GM19397 (cell line): ENCODE measurements around the gene TEPSIN.
"Not testable (repeated sequence)": the region's sequence is repeated elsewhere in the genome, so short reads cannot be mapped to it uniquely, and the experiment has no call there.

ENCODE experiments used
- ATAC-seq: cut with Tn5 transposase; IDR thresholded peaks from one replicate; pipeline ENCODE4 v1.9.1; 2021; ENCODE audit warnings: mild to moderate bottlenecking, moderate library complexity; ENCODE audit not compliant: unreplicated experiment

TEPSIN gene

GRCh38 chr17:81237591-81238489, 1.0 kb downstream of the TEPSIN start:
- no peak for ATAC-seq

GRCh38 chr17:81236784-81237183, 2.1 kb downstream of the TEPSIN start:
- no peak for ATAC-seq

- ATAC-seq, result no peak
Observed at GRCh38 chr17:81235822-81236740, 2.8 kb downstream of the TEPSIN start.

- ATAC-seq, result no peak
Observed at GRCh38 chr17:81234940-81235821, 3.7 kb downstream of the TEPSIN start.

- ATAC-seq, result no peak
Observed at GRCh38 chr17:81234506-81234855, 4.4 kb downstream of the TEPSIN start.

GRCh38 chr17:81233811-81234505, 4.9 kb downstream of the TEPSIN start:
- ATAC-seq, result no peak

GRCh38 chr17:81233316-81233715, 5.5 kb downstream of the TEPSIN start:
- ATAC-seq, result no peak

- ATAC-seq, result no peak
Observed at GRCh38 chr17:81232616-81233241, 6.1 kb downstream of the TEPSIN start.

GRCh38 chr17:81231766-81232581, 6.9 kb downstream of the TEPSIN start:
- ATAC-seq, result no peak

GRCh38 chr17:81231121-81231645, 7.7 kb downstream of the TEPSIN start:
- no peak for ATAC-seq

- no peak for ATAC-seq
Observed at GRCh38 chr17:81230043-81230820, 8.6 kb downstream of the TEPSIN start.

GRCh38 chr17:81229666-81229920, 9.3 kb downstream of the TEPSIN start:
- no peak for ATAC-seq

GRCh38 chr17:81228834-81229665, 9.8 kb downstream of the TEPSIN start:
- ATAC-seq, result no peak

- no peak for ATAC-seq
Observed at GRCh38 chr17:81228420-81228819, 10.4 kb downstream of the TEPSIN start.

- not testable (repeated sequence) for ATAC-seq
Observed at GRCh38 chr17:81227630-81228029, 11.2 kb downstream of the TEPSIN start.

GRCh38 chr17:81223762-81224130, 15.1 kb downstream of the TEPSIN start:
- ATAC-seq, result no peak
